Dedifferentiated amniotic fluid mesenchymal stem cell (primary cell): ENCODE measurements around the gene EIF3D.

Source experiments
- DNase-seq: peaks from one replicate; pipeline ENCODE4 v3.0.0-alpha.2; 2016; ENCODE audit errors: extremely low spot score

Gene EIF3D, protein sequence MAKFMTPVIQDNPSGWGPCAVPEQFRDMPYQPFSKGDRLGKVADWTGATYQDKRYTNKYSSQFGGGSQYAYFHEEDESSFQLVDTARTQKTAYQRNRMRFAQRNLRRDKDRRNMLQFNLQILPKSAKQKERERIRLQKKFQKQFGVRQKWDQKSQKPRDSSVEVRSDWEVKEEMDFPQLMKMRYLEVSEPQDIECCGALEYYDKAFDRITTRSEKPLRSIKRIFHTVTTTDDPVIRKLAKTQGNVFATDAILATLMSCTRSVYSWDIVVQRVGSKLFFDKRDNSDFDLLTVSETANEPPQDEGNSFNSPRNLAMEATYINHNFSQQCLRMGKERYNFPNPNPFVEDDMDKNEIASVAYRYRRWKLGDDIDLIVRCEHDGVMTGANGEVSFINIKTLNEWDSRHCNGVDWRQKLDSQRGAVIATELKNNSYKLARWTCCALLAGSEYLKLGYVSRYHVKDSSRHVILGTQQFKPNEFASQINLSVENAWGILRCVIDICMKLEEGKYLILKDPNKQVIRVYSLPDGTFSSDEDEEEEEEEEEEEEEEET

DNA sequence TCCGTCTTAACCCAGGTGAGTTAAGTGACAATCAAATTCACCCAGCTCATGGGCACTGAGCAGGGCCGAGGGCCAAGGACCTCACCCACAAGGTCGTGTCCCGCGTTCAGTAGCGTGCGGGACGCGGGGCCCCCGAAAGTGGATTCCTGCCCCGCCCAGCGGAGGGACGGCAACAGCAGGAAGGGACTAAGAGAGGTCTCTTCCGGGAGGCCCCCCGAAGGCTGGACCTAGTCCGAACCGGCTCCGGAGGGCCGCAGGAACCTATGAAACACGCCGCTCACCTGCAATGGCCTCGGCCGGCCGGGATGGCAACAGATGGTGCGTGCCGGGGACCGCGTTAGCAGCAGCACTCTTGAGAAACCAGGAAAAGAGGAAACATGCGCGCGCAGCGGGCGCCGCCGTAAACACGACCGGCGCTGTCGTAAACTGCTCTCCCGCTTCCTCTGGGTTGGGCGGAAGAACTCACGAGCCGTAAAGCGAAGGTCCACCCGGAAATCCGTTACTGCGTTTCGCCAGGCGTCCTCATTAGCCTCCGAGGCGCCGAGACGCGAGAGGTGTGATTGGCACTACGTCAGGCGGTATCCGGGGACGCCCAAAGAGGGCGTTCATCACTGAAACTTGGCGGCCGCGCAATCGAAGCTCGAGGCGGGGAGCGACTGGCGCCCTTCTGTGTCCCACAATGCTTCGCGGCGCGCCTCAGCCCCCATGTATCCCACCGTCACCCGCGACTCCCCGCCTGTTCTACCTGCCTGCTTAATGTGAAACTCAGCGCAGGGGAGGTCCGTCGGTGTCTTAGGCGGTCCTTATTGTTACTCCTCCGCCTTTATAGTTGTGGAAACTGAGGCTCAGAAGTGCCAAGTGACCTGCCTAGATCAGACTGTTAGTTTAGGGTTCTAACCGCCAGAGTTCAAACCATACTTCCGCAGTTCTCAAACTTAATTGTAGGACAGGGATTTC lies at the start of gene EIF3D:
Gene EIF3D (minus strand): TSS at position 372 of the 957 bp plus-strand sequence. CDS start 3,045 bp downstream, outside the sequence.
- peak; percentile 99 for DNase-seq

GRCh38 chr22:36578619-36579018 lies 49.7 kb upstream of the EIF3D start:
- no peak for DNase-seq

DNA sequence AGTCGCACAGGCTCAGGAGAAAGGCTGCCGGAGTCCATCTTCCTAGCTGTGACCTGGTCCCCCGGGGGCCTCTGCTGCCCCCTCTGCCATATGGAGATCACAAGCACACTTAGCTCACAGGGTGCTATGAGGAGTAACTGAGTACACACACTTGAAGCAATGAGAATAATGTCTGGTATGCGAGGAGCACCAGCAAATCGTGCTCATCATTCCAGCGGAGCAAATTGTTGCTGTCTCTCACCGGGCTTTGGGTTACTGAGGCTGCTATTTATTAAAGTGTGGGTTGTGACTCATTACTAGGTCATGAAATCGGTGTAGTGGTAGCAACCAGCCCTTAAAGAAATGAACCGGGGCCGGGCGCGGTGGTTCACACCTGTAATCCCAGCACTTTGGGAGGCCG lies 48.1 kb upstream of the EIF3D start:
- peak; percentile 68 for DNase-seq

GRCh38 chr22:36574728-36575127 lies 45.8 kb upstream of the EIF3D start:
- no peak for DNase-seq

- no peak for DNase-seq
These were observed 44.9 kb upstream of the EIF3D start for GRCh38 chr22:36573815-36574363.

- no peak for DNase-seq
These were observed 43.0 kb upstream of the EIF3D start for GRCh38 chr22:36571991-36572390.

DNA sequence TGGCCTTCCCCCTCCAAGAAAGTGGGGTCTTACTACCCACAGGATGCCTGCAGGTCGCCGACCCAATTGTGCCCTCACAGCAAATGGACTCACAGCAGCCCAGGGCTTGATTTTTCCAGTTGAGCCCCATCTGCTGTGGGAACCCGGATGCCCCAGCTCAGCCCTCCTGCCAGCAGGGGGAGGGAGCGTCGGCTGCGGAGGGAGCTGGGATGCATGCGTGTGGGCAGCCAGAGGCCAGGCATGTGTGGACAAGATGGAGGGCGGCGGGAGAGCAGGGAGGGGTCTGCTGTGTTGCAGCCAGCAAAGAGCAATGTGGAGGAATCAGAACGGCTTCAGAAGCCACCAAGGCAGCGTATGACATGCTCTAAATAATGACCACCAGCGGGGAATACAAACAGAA lies 41.0 kb upstream of the EIF3D start:
- no peak for DNase-seq

DNA sequence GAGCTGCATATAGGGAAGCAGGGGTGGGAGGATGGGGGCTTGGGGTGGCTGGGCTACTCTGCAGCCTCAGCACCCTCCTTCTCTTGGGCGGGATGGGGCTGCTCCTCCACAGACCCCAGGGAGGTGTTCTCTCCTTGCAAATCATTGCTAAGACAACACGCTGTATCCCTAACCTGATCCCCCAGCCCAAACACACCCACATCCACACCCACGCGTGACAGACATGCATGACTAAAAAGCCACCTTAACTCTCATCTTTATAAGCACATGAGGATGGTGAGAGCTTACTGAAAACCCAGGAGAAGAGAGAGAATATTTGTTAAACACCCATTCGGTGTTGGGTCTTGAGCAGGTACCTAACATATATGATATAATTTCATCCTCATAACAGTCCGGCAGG lies 39.9 kb upstream of the EIF3D start:
- no peak for DNase-seq

GRCh38 chr22:36566720-36567119 lies 37.8 kb upstream of the EIF3D start:
- no peak for DNase-seq

GRCh38 chr22:36565686-36566085 lies 36.7 kb upstream of the EIF3D start:
- no peak for DNase-seq

DNA sequence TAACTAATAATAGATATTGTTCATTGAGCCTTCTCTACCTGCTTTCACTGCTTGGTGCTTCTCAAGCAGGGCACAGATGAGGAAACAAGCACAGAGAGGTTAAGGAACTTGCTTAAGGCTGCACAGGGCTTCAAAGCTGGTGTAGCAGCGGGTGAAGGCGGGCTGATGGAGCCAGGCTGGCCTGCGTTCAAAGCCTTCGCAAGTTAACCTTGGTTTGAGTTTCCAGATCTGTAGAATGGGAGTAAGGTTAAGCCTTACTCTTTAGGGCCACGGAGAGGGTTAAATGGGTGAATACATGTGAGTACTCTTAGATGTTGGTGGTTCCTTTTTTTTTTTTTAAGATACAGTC lies 36.2 kb upstream of the EIF3D start:
- DNase-seq: no peak

- no peak for DNase-seq
These were observed 35.6 kb upstream of the EIF3D start for GRCh38 chr22:36564422-36565158.

- DNase-seq: no peak
These were observed 34.9 kb upstream of the EIF3D start for GRCh38 chr22:36563898-36564297.

GRCh38 chr22:36563444-36563843 lies 34.5 kb upstream of the EIF3D start:
- no peak for DNase-seq

- no peak for DNase-seq
These were observed 34.0 kb upstream of the EIF3D start for GRCh38 chr22:36563001-36563400.

GRCh38 chr22:36562261-36562835 lies 33.4 kb upstream of the EIF3D start:
- no peak for DNase-seq

GRCh38 chr22:36561291-36561811 lies 32.4 kb upstream of the EIF3D start:
- no peak for DNase-seq

DNA sequence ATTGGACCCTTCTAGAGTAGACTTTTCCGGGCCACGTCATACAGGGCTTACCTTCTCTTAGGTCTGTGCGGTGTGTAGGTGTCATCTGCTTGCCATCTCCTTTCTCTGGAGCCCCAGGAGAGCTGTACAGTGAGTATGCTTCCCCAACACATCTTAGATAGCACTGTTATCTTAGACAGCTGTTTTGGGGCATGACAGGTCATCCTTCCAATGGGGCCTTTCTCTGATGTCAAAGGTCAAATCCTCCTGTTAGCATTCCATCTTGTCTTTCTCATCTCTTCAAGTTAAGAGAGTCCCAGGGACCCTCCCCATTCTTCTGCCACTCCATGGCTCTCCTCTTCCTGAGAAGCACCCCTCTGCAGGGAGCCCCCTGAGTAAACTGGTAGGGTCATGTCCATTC lies 31.0 kb upstream of the EIF3D start:
- DNase-seq: no peak

DNA sequence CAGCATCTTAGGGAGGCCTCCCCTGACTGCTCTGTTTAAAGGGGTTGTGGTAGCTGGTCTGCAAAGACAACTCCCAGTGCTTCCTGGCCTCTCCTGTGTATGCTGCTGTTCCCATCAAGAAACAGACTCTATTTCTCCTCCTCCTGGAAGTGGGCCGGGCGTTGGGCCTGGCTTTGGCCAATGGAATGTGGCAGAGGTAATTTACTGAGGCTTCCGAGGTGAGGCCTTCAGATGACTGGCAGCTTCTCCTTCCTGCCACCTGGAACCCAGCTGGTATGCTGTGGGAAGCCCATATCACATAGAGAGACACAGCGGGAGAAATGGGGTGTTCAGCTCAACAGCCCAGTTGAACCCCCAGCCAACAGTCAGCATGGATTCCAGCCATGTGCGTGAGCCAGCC lies 25.1 kb upstream of the EIF3D start:
- no peak for DNase-seq

DNA sequence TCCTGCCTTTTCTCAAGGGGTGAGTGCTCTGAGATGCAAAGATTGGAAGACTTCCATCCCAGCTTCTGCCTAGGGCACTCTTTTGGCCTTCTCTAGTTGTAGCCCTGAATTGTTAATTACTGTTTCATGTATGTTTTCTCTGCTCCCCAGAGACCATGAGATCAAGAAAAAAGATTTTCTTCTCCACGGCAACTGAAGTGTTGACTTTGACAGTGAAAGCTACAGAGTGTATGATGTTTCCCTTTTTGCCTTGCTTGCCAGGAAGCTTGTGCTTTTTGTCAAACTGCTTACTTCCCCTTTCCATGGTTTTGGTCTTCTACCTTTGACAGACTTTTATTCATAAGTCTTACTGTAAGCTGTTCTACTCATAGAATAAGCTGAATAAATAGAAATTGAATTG lies 23.3 kb upstream of the EIF3D start:
- DNase-seq: no peak
